Astrocyte (in vitro differentiated cells and primary cell): ENCODE measurements around the gene MLLT11.

Experiments
- EZH2 ChIP-seq: IDR thresholded peaks from 2 replicates; pipeline ENCODE4 v1.6.1; 2012; ENCODE audit warnings: mild to moderate bottlenecking, low read length, inconsistent platforms; ENCODE audit not compliant: insufficient read depth
- TF ChIP-seq, protein P1 (sequence below): IDR thresholded peaks from 2 replicates; pipeline ENCODE4 v1.5.1; 2011; ENCODE audit warnings: low read depth, mild to moderate bottlenecking, inconsistent platforms, low read length, moderate library complexity; ENCODE audit not compliant: insufficient read depth

DNA sequence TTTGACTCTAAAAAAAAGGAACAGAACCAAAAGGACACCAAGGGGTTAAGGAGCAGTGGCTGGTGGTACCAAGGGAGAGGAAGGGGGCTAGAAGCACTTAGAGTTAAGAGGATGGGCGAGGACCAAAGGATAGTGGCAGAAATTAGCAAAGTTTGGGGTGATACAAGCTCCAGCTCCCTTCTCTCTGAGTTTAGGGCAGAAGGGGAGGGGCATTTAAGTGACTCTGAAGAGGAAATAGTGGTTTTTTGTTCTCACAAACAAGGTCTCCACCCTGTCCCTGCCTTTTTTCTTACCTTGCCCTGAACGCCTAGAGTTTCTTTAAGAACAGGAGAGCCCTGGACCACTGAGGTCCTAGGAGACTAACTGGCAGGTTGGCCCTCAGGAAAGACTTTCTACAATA lies 4.0 kb upstream of the MLLT11 start:
- TF ChIP-seq, protein P1, sequence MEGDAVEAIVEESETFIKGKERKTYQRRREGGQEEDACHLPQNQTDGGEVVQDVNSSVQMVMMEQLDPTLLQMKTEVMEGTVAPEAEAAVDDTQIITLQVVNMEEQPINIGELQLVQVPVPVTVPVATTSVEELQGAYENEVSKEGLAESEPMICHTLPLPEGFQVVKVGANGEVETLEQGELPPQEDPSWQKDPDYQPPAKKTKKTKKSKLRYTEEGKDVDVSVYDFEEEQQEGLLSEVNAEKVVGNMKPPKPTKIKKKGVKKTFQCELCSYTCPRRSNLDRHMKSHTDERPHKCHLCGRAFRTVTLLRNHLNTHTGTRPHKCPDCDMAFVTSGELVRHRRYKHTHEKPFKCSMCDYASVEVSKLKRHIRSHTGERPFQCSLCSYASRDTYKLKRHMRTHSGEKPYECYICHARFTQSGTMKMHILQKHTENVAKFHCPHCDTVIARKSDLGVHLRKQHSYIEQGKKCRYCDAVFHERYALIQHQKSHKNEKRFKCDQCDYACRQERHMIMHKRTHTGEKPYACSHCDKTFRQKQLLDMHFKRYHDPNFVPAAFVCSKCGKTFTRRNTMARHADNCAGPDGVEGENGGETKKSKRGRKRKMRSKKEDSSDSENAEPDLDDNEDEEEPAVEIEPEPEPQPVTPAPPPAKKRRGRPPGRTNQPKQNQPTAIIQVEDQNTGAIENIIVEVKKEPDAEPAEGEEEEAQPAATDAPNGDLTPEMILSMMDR: no peak
- TF ChIP-seq EZH2: no peak
